Measurements from ENCODE around the gene IFITM2. TPM values are rescaled to one million over a fixed set of nuclear protein-coding genes. Genes with fewer than 3 reads are reported as not detected.

IFITM2 gene
- total and polyA plus RNA-seq, 2 of the 4 experiments (the other 2 are of a cell fraction) = 31.2 to 564 TPM

DNA sequence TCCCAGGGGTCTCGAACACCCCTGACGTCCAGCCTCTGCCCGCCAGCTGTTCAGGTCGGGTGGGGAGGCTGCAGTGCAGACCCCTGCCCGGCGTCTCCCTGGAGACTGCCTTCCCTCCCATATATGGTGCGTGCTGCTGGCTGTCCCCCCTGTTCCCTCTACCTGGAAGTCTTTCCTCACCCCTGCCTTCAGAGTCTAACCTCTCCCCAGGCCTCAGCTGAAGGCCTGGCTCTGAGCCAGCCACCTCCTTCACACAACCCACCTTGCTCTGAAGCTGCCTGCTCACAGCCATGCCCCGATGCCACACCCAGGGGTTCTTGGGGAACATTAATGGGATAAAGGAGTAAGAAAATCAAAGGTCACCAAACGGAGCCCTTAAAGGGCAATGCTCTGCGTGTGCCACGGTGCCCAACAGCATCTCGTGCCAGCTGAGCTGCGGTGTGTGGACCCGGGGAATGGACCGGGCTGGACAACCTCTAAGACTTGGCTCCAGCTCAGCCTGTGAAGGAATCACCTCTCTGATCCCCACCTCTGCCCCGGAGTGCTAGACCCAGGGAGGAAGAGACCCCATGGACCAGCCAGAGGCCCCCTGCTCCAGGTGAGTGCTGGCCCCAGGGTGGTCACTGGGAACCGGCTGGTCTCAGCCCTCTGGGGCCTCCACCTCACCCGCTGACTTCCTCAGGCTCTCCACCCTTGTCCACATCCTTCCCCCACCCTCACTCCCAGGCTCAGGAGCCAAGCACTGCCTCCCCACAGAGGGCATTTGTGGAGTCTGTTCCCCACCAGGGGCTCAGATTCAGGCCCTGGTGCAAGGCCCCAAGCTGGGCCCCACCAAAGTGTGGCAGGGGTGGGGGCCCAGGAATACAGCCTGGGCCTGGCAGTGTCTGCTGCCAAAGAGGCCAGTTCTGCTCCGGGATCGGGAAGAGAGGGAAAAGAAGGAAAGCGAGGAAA is 29.3 kb upstream of the IFITM2 start, which contains the start of gene NLRP6:
Gene NLRP6, plus strand, starts transcription at position 407 of the 951 bp plus-strand sequence. Its CDS starts 163 bp downstream, at position 570.
- H4K20me1 ChIP-seq (ENCODE audit: insufficient read depth, low read length) = no peaks in the 10 kb centered on the region
- H2AK5ac ChIP-seq (ENCODE audit: low read depth, low read length) = no peak within 1 kb of the TSS
- H3K9me3 ChIP-seq (ENCODE audit: control insufficient read depth, insufficient read depth, low read length) = peaks cover 4% of the 10 kb centered on the region
- dilution Hi-C loops (cut with HindIII; ENCODE audit: low sequenced_read_pairs, unreplicated experiment) (no loop called here), intact Hi-C loops (cut with micrococcal nuclease) (no loop called here), in situ Hi-C loops (cut with MboI; ENCODE audit: low sequenced_read_pairs) (loop anchor here (5.0 kb wide), 1 partner anchor 36 kb away; no protein-coding TSS in a partner anchor)
- peaks cover 72% of the 10 kb centered on the region for H3K27me3 ChIP-seq (ENCODE audit: control insufficient read depth, insufficient read depth, low read length)
- TF ChIP-seq, protein P1, sequence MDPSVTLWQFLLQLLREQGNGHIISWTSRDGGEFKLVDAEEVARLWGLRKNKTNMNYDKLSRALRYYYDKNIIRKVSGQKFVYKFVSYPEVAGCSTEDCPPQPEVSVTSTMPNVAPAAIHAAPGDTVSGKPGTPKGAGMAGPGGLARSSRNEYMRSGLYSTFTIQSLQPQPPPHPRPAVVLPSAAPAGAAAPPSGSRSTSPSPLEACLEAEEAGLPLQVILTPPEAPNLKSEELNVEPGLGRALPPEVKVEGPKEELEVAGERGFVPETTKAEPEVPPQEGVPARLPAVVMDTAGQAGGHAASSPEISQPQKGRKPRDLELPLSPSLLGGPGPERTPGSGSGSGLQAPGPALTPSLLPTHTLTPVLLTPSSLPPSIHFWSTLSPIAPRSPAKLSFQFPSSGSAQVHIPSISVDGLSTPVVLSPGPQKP (IDR thresholded peaks at IDR 0.05; ENCODE audit: borderline replicate concordance, low read depth, low read length) = no peak
- TF ChIP-seq MAFK (IDR thresholded peaks at IDR 0.05; ENCODE audit: low read depth, low read length) = no peak
- no peak for TF ChIP-seq CEBPB (IDR thresholded peaks at IDR 0.05; ENCODE audit: low read depth, low read length)
- no peak for TF ChIP-seq POLR2A (IDR thresholded peaks at IDR 0.05; ENCODE audit: low read depth, low read length)
- TF ChIP-seq, protein P2, sequence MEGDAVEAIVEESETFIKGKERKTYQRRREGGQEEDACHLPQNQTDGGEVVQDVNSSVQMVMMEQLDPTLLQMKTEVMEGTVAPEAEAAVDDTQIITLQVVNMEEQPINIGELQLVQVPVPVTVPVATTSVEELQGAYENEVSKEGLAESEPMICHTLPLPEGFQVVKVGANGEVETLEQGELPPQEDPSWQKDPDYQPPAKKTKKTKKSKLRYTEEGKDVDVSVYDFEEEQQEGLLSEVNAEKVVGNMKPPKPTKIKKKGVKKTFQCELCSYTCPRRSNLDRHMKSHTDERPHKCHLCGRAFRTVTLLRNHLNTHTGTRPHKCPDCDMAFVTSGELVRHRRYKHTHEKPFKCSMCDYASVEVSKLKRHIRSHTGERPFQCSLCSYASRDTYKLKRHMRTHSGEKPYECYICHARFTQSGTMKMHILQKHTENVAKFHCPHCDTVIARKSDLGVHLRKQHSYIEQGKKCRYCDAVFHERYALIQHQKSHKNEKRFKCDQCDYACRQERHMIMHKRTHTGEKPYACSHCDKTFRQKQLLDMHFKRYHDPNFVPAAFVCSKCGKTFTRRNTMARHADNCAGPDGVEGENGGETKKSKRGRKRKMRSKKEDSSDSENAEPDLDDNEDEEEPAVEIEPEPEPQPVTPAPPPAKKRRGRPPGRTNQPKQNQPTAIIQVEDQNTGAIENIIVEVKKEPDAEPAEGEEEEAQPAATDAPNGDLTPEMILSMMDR (conservative IDR thresholded peaks at IDR 0.05; ENCODE audit: low read depth, low read length) = no peak
- TF ChIP-seq MXI1 (IDR thresholded peaks at IDR 0.05; ENCODE audit: borderline replicate concordance, low read depth, low read length) = no peak
- no peak for TF ChIP-seq NFE2L2 (IDR thresholded peaks at IDR 0.05; ENCODE audit: low read depth, low read length)
- no peak within 1 kb of the TSS for H4K5ac ChIP-seq (ENCODE audit: low read depth, low read length)
- H3K36me3 ChIP-seq (ENCODE audit: control insufficient read depth, insufficient read depth, low read length) = no peaks in the 10 kb centered on the region
- BruUV-seq (replicated peaks) = no TSS peak
- H4K91ac ChIP-seq (ENCODE audit: insufficient read depth, low read depth, low read length) = no peak within 1 kb of the TSS
- H3K9me1 ChIP-seq (ENCODE audit: insufficient read depth, low read length) = no peaks in the 10 kb centered on the region
- H3K4me2 ChIP-seq (ENCODE audit: low read depth, low read length) = no peak within 1 kb of the TSS
- no peak within 1 kb of the TSS for H2BK120ac ChIP-seq (ENCODE audit: low read depth, low read length)
- no peak within 1 kb of the TSS for H2AK9ac ChIP-seq (replicated peaks; ENCODE audit: low read depth, low read length, poor library complexity)
- H2BK15ac ChIP-seq (ENCODE audit: low read depth, low read length) = no peak within 1 kb of the TSS
- DNase-seq (no peak), ATAC-seq (ENCODE audit: low read depth) (no peak)
- H3K4ac ChIP-seq (ENCODE audit: low read depth, low read length) = no peak within 1 kb of the TSS
- H3K4me3 ChIP-seq (ENCODE audit: insufficient read depth, low read depth, low read length) = no peak within 1 kb of the TSS
- POLR2A ChIA-PET (ENCODE audit: unreplicated experiment) = no interaction called here
- 39% methylated on average over 8 of the region's 21 CpGs; no CpG with 5 or more reads in 1 of the 2 experiments for WGBS, 2 experiments (ENCODE audit: extremely low coverage in 2 of 2, insufficient read length in 1 of 2)
- no peak within 1 kb of the TSS for H3K14ac ChIP-seq (replicated peaks; ENCODE audit: low read depth, low read length)
- H3K23ac ChIP-seq (ENCODE audit: low read depth, low read length) = no peak within 1 kb of the TSS
- CTCF ChIA-PET = no interaction called here
- H3K18ac ChIP-seq (ENCODE audit: low read depth, low read length) = no peak within 1 kb of the TSS
- H3K4me1 ChIP-seq (ENCODE audit: control insufficient read depth, insufficient read depth, low read length) = no peaks in the 10 kb centered on the region
- H3K9ac ChIP-seq (ENCODE audit: low read depth, low read length) = no peak within 1 kb of the TSS
- H3K56ac ChIP-seq (ENCODE audit: extremely low read depth, insufficient read depth, low read length) = no peak within 1 kb of the TSS
- no peak within 1 kb of the TSS for H3K27ac ChIP-seq (ENCODE audit: insufficient read depth, low read length)
- H2AFZ ChIP-seq (replicated peaks; ENCODE audit: low read length, poor library complexity) = no peak within 1 kb of the TSS
- H3K79me1 ChIP-seq (ENCODE audit: low read depth in 1 of 2, low read length in 2 of 2) = no peaks in the 10 kb centered on the region
- no peak within 1 kb of the TSS for H4K8ac ChIP-seq (ENCODE audit: low read depth in 2 of 2, low read length in 2 of 2)
- no peak within 1 kb of the TSS for H2BK5ac ChIP-seq (ENCODE audit: low read depth, low read length, poor library complexity, severe bottlenecking)
- no peak within 1 kb of the TSS for H2BK20ac ChIP-seq (ENCODE audit: low read depth, low read length)

Measured in IMR-90 (cell line).